OCI-LY1 (cell line): ENCODE measurements around the gene CDH8.

ENCODE experiments used
- H2AFZ ChIP-seq: fragments of 200-600 bp; sonication (generic), shearing (Covaris generic); 2 replicates; pipeline ENCODE4 v1.6.0; 2014; ENCODE audit warnings: antibody characterized with exemption, mild to moderate bottlenecking, low read length
- H3F3A ChIP-seq: fragments of 200-600 bp; sonication (generic), shearing (Covaris generic); 2 replicates; pipeline ENCODE4 v1.6.0; 2014; ENCODE audit warnings: mild to moderate bottlenecking, antibody characterized with exemption, low read length, moderate library complexity; ENCODE audit not compliant: insufficient read depth
- H3K27ac ChIP-seq: fragments of 200-600 bp; sonication (generic); 2 replicates; pipeline ENCODE4 v1.5.1; 2014; ENCODE audit warnings: low read length, mixed run types, mild to moderate bottlenecking, low read depth; ENCODE audit not compliant: poor library complexity, severe bottlenecking
- H3K27me3 ChIP-seq: fragments of 200-600 bp; sonication (generic); 2 replicates; pipeline ENCODE4 v1.6.0; 2014; ENCODE audit warnings: antibody characterized with exemption, mild to moderate bottlenecking, low read length, moderate library complexity; ENCODE audit not compliant: insufficient read depth
- H3K36me3 ChIP-seq: fragments of 200-600 bp; sonication (generic); 2 replicates; pipeline ENCODE4 v1.6.1; 2014; ENCODE audit warnings: mild to moderate bottlenecking, antibody characterized with exemption, low read length, moderate library complexity, mixed read lengths; ENCODE audit not compliant: insufficient read depth
- H3K4me1 ChIP-seq: fragments of 200-600 bp; sonication (generic); 2 replicates; pipeline ENCODE4 v1.5.1; 2014; ENCODE audit warnings: mild to moderate bottlenecking, low read length, moderate library complexity; ENCODE audit not compliant: insufficient read depth, severe bottlenecking
- H3K4me2 ChIP-seq: fragments of 200-600 bp; sonication (generic), shearing (Covaris generic); 2 replicates; pipeline ENCODE4 v1.6.1; 2014; ENCODE audit warnings: low read length
- H3K4me3 ChIP-seq: fragments of 200-600 bp; sonication (generic); 2 replicates; pipeline ENCODE4 v1.5.1; 2014; ENCODE audit warnings: low read length, low read depth, mild to moderate bottlenecking, mixed read lengths; ENCODE audit not compliant: poor library complexity, severe bottlenecking
- H3K79me2 ChIP-seq: fragments of 200-600 bp; shearing (Covaris generic); 2 replicates; pipeline ENCODE4 v1.6.1; 2016; ENCODE audit warnings: mixed run types, low read length, mixed read lengths; ENCODE audit not compliant: insufficient read depth
- H3K9ac ChIP-seq: fragments of 200-600 bp; sonication (generic), shearing (Covaris generic); 2 replicates; pipeline ENCODE4 v1.6.1; 2014; ENCODE audit warnings: mild to moderate bottlenecking, low read length, mixed read lengths
- H3K9me2 ChIP-seq: fragments of 200-600 bp; sonication (generic), shearing (Covaris generic); 2 replicates; pipeline ENCODE4 v1.6.1; 2014; ENCODE audit warnings: low read depth, mild to moderate bottlenecking, low read length, mixed read lengths
- H3K9me3 ChIP-seq: fragments of 200-600 bp; shearing (Covaris generic); 2 replicates; pipeline ENCODE4 v1.6.1; 2014; ENCODE audit warnings: low read length, mixed read lengths
- H4K20me1 ChIP-seq: fragments of 200-600 bp; sonication (generic), shearing (Covaris generic); 2 replicates; pipeline ENCODE4 v1.6.0; 2016; ENCODE audit warnings: mild to moderate bottlenecking, low read length; ENCODE audit not compliant: insufficient read depth
- CTCF ChIP-seq: fragments of 200-600 bp; sonication (generic), shearing (Covaris generic); IDR thresholded peaks from 2 replicates; pipeline ENCODE4 v1.5.1; 2017; ENCODE audit warnings: mild to moderate bottlenecking, antibody characterized with exemption, low read length, moderate library complexity, mixed read lengths
- EZH2 ChIP-seq: fragments of 200-600 bp; sonication (generic), shearing (Covaris generic); IDR thresholded peaks from 2 replicates; pipeline ENCODE4 v1.8.0; 2017; ENCODE audit warnings: borderline replicate concordance, mixed run types, mild to moderate bottlenecking, antibody characterized with exemption, low read length, moderate library complexity, mixed read lengths

CDH8 gene

GRCh38 chr16:61730997-61731396, 305.2 kb downstream of the CDH8 start:
- H3K27ac ChIP-seq: no peak overlapping the region
- H2AFZ ChIP-seq: no peak overlapping the region
- H3K36me3 ChIP-seq: no peaks in the 10 kb centered on the region
- no peak overlapping the region for H3K4me3 ChIP-seq
- no peaks in the 10 kb centered on the region for H3K27me3 ChIP-seq
- no peaks in the 10 kb centered on the region for H3F3A ChIP-seq
- H3K4me2 ChIP-seq: no peak overlapping the region
- no peaks in the 10 kb centered on the region for H3K9me3 ChIP-seq
- no peaks in the 10 kb centered on the region for H3K4me1 ChIP-seq
- TF ChIP-seq CTCF (no peak), EZH2 (no peak)
- H3K9me2 ChIP-seq: no peaks in the 10 kb centered on the region
- H3K9ac ChIP-seq: no peak overlapping the region
- no peaks in the 10 kb centered on the region for H3K79me2 ChIP-seq
- H4K20me1 ChIP-seq: no peaks in the 10 kb centered on the region

- H3K4me1 ChIP-seq: no peaks in the 10 kb centered on the region
- H3K9me2 ChIP-seq: no peaks in the 10 kb centered on the region
- no peaks in the 10 kb centered on the region for H3K9me3 ChIP-seq
- H3K4me2 ChIP-seq: no peak overlapping the region
- TF ChIP-seq CTCF (no peak), EZH2 (no peak)
- H3F3A ChIP-seq: no peaks in the 10 kb centered on the region
- no peaks in the 10 kb centered on the region for H3K79me2 ChIP-seq
- no peak overlapping the region for H3K4me3 ChIP-seq
- no peaks in the 10 kb centered on the region for H3K27me3 ChIP-seq
- no peak overlapping the region for H3K9ac ChIP-seq
- no peaks in the 10 kb centered on the region for H4K20me1 ChIP-seq
- H2AFZ ChIP-seq: no peak overlapping the region
- H3K27ac ChIP-seq: no peak overlapping the region
- no peaks in the 10 kb centered on the region for H3K36me3 ChIP-seq
Observed at GRCh38 chr16:61726701-61727100, 309.5 kb downstream of the CDH8 start.

GRCh38 chr16:61726125-61726524, 310.1 kb downstream of the CDH8 start:
- H3K4me1 ChIP-seq: no peaks in the 10 kb centered on the region
- H3K36me3 ChIP-seq: no peaks in the 10 kb centered on the region
- H3K4me3 ChIP-seq: no peak overlapping the region
- no peak overlapping the region for H3K4me2 ChIP-seq
- H2AFZ ChIP-seq: no peak overlapping the region
- no peaks in the 10 kb centered on the region for H3K79me2 ChIP-seq
- H3F3A ChIP-seq: no peaks in the 10 kb centered on the region
- no peaks in the 10 kb centered on the region for H3K9me2 ChIP-seq
- H4K20me1 ChIP-seq: no peaks in the 10 kb centered on the region
- TF ChIP-seq EZH2 (no peak), CTCF (no peak)
- no peaks in the 10 kb centered on the region for H3K9me3 ChIP-seq
- H3K27me3 ChIP-seq: no peaks in the 10 kb centered on the region
- no peak overlapping the region for H3K27ac ChIP-seq
- no peak overlapping the region for H3K9ac ChIP-seq
